Body of pancreas (tissue), 4 donors: ENCODE data around the gene USB1. TPM values are rescaled to one million over a fixed set of nuclear protein-coding genes. Genes with fewer than 3 reads are reported as not detected.

ENCODE experiments used
- ATAC-seq: fragments of 150-250 bp; one replicate; pipeline ENCODE4 v1.9.1; 2016
- DNase-seq, 4 donors: peaks; one replicate each; pipeline ENCODE4 v3.0.0-alpha.2; 2019
- H3K27ac ChIP-seq, 4 donors: fragments of 200-600 bp; sonication (generic); 1 replicate in 3 of 4; 2 replicates in 1 of 4; pipeline versions ENCODE4 v1.5.1 to v1.6.1; 2016 to 2019; ENCODE audit warnings: mild to moderate bottlenecking in 1 of 4, mixed read lengths in 1 of 4, moderate library complexity in 1 of 4
- H3K27me3 ChIP-seq, 2 donors: fragments of 200-600 bp; sonication (generic); one replicate each; pipeline ENCODE4 v1.6.0; 2016; ENCODE audit warnings: mild to moderate bottlenecking in 1 of 2
- H3K36me3 ChIP-seq, 2 donors: fragments of 200-600 bp; sonication (generic); replicated peaks in 1 of 2; 2 replicates each; pipeline ENCODE4 v1.5.1; 2016; ENCODE audit warnings: low read depth in 2 of 2; ENCODE audit not compliant: insufficient read depth in 1 of 2
- H3K4me1 ChIP-seq: fragments of 200-600 bp; sonication (generic); one replicate; pipeline ENCODE4 v1.6.0; 2016
- H3K4me3 ChIP-seq, 2 donors: fragments of 200-600 bp; sonication (generic); 1 replicate in 1 of 2; 2 replicates in 1 of 2; pipeline ENCODE4 v1.5.1; 2016 to 2019
- H3K9me3 ChIP-seq, 3 donors: fragments of 200-600 bp; sonication (generic); 1 replicate in 2 of 3; 2 replicates in 1 of 3; pipeline ENCODE4 v1.5.1; 2016
- POLR2A ChIP-seq, 3 donors: fragments of 450-650 bp; IDR thresholded peaks; one replicate each; pipeline ENCODE4 v1.6.1; 2016; ENCODE audit warnings: antibody characterized with exemption in 3 of 3, mild to moderate bottlenecking in 2 of 3
- WGBS, 2 donors: methylation state at CpG; one replicate each; pipeline ENCODE4 v1.1.5; 2017; 5-methylcytosine and 5-hydroxymethylcytosine counted together
- intact Hi-C: fragments of 100-400 bp; cut with DNase I; formaldehyde crosslinking; loops from one replicate; pipeline ENCODE4 v1.15.1; 2023
- total RNA-seq, 2 donors: library from RNA; depleted of rRNA; stranded (reverse); fragments of >200 nt; gene quantifications; one replicate each; pipeline ENCODE4 v1.1.0, GENCODE V29; 2016
- TF ChIP-seq, protein P1 (sequence below), 7 experiments: fragments of 450-650 bp in 4 of 7; fragments of 200-600 bp in 3 of 7; sonication (generic) in 3 of 7; IDR thresholded peaks; one replicate each; pipeline ENCODE4 v1.5.1; 2016 to 2019; ENCODE audit warnings: antibody characterized with exemption in 7 of 7

Gene USB1
- total RNA-seq, 2 donors from 2014 or later, result 22.4 to 46.7 TPM

DNA sequence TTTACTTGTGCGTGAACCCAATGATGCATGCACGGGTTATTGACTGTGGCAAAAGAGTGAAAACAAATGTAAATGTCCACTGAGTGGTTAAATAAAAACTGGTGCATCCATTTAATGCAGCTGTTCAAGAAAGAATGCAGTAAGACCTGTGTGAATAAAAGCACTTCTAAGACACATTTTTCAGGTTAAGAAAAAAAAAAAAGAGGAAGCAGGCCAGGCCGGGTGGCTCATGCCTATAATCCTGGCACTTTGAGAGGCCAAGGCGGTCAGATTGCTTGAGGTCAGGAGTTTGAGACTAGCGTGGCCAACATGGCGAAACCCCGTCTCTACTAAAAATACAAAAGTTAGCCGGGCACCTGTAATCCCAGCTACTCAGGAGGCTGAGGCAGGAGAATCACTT lies 42.1 kb upstream of the USB1 start:
- DNase-seq (no peak), ATAC-seq (no peak)
- Histone ChIP-seq H3K4me1 (peaks cover 20% of the 10 kb centered on the region), H3K4me3 (no peak overlapping the region), H3K9me3 (no peaks in the 10 kb centered on the region), H3K27me3 (no peaks in the 10 kb centered on the region), H3K27ac (no peak overlapping the region), H3K36me3 (no peaks in the 10 kb centered on the region)
- TF ChIP-seq POLR2A (IDR thresholded peaks at IDR 0.05), result no peak
- TF ChIP-seq, protein P1, sequence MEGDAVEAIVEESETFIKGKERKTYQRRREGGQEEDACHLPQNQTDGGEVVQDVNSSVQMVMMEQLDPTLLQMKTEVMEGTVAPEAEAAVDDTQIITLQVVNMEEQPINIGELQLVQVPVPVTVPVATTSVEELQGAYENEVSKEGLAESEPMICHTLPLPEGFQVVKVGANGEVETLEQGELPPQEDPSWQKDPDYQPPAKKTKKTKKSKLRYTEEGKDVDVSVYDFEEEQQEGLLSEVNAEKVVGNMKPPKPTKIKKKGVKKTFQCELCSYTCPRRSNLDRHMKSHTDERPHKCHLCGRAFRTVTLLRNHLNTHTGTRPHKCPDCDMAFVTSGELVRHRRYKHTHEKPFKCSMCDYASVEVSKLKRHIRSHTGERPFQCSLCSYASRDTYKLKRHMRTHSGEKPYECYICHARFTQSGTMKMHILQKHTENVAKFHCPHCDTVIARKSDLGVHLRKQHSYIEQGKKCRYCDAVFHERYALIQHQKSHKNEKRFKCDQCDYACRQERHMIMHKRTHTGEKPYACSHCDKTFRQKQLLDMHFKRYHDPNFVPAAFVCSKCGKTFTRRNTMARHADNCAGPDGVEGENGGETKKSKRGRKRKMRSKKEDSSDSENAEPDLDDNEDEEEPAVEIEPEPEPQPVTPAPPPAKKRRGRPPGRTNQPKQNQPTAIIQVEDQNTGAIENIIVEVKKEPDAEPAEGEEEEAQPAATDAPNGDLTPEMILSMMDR (IDR thresholded peaks at IDR 0.05), result no peak
- WGBS, 2 donors, result 84 to 88% methylated on average over 8 of the region's 8 CpGs
- intact Hi-C loops, result no loop called here

DNA sequence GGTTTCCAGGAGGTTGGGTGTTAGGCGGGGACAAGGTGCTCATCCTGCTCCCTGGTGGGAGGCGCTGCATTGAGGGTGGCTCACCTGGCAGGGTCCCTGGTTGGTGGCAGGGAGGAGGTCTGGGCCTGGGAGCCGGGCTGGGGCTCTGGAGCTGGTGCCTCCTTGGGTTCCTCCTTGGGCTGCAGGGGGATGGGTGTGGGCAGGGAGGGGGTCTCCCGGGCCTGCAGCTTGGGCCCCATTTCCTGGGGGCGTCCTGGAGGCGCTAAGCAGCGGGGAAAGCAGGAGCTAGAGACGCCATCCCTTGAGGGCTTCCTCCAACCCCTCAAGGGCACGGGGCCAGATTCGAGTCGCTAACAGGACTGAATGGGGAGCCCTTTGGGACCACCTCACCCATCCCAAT lies 41.4 kb upstream of the USB1 start:
- TF ChIP-seq, protein P1 (IDR thresholded peaks at IDR 0.05), result no peak
- TF ChIP-seq POLR2A (IDR thresholded peaks at IDR 0.05), result no peak

DNA sequence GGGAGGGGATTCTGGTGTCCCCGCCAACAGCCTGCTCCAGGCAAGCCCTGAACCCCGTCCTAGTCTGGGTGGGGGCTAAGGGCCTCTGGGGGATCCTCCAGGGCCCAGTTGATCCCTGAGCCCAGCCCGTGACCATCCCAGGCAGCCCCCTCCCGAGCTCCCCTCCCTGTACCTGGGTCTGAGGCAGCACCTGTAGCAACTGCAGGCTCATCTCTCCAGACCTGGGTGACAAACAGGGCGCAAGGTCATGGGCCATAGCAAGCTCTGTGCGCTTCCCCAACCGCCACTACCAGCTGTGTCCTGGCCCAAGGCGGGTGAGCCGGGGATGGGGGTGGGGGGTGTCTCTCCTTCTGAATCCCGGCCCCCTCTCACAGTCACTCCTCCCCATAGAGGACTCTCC lies 40.9 kb upstream of the USB1 start:
- no peaks in the 10 kb centered on the region for H3K36me3 ChIP-seq
- H3K27ac ChIP-seq, result no peak overlapping the region
- 86 to 88% methylated on average over 1 to 10 of the region's 10 CpGs for WGBS, 2 donors
- intact Hi-C loops, result no loop called here
- H3K4me3 ChIP-seq, result no peak overlapping the region
- H3K9me3 ChIP-seq, result no peaks in the 10 kb centered on the region
- H3K4me1 ChIP-seq, result peaks cover 16% of the 10 kb centered on the region
- DNase-seq (no peak), ATAC-seq (no peak)
- H3K27me3 ChIP-seq, result no peaks in the 10 kb centered on the region
- TF ChIP-seq, protein P1 (IDR thresholded peaks at IDR 0.05), result no peak
- TF ChIP-seq POLR2A (IDR thresholded peaks at IDR 0.05), result no peak

More for the DNA sequence above, 41.4 kb upstream of the USB1 start:
- H3K4me3 ChIP-seq, result no peak overlapping the region
- H3K27ac ChIP-seq, result no peak overlapping the region
- H3K9me3 ChIP-seq, result no peaks in the 10 kb centered on the region
- no peaks in the 10 kb centered on the region for H3K27me3 ChIP-seq
- no peaks in the 10 kb centered on the region for H3K36me3 ChIP-seq
- DNase-seq, result no peak
- 88 to 91% methylated on average over 10 to 11 of the region's 11 CpGs for WGBS, 2 donors
- no peak for ATAC-seq
- H3K4me1 ChIP-seq, result peaks cover 20% of the 10 kb centered on the region
- intact Hi-C loops, result no loop called here

DNA sequence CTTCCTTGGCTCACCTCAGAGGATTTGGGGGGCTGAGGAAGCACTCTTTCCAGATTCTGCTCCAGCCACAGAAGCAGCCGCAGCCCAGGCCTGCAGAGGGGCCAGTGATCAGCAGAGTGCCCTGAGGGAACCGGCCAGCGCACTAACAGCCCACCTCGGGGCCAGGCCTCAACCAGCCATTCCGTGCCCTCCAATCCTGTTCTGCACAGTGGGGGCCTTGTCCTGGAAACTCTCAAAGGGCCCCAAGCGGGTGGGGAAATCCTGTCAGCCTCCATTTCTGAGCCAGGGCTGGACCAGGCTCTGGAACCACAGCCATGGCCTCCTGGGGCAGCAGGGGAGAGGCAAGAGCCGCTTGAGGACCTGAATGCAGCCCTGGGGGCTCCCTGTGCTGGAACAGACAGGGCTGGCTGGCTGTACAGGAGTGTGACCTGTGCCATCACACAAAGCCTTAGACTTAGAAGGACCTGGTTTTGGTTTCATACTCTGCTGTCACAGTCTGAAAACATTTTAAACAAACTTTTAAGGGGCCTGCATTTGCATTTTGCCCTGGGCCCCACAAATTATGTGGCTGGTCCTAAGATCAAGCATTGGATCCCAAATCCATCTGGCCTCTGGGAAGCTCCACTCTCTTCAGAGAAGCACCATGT lies 40.3 kb upstream of the USB1 start:
- Histone ChIP-seq H3K9me3 (no peaks in the 10 kb centered on the region), H3K4me3 (no peak overlapping the region), H3K27ac (no peak overlapping the region), H3K27me3 (no peaks in the 10 kb centered on the region), H3K36me3 (no peaks in the 10 kb centered on the region), H3K4me1 (peaks cover 10% of the 10 kb centered on the region)
- DNase-seq (no peak), ATAC-seq (no peak)
- intact Hi-C loops, result no loop called here
- 85 to 95% methylated on average over 5 to 7 of the region's 7 CpGs for WGBS, 2 donors
- TF ChIP-seq, protein P1 (IDR thresholded peaks at IDR 0.05), result no peak
- TF ChIP-seq POLR2A (IDR thresholded peaks at IDR 0.05), result no peak

DNA sequence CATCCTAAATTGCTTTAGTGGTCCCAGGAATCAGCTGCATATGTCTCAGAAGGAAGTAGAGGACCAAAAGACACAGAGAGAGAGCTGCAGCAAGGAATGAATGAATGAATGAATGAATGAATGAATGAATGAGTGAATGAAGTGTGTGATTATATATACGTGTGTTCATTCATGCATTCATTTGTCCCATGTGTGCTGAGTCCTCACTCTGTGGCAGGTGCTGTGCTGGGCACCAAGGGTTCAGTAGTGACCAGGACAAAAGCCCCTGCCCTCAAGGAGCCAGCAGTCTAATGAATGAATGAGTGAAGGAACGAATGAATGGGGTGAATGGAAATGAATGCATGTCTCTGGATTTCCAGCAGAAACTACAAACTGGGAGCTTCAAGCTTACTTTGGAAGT lies 39.7 kb upstream of the USB1 start:
- DNase-seq, result no peak
- H3K27me3 ChIP-seq, result no peaks in the 10 kb centered on the region
- intact Hi-C loops, result no loop called here
- 54 to 56% methylated on average over 2 of the region's 2 CpGs for WGBS, 2 donors
- no peak for ATAC-seq
- no peaks in the 10 kb centered on the region for H3K36me3 ChIP-seq
- H3K4me1 ChIP-seq, result peaks cover 5% of the 10 kb centered on the region
- no peak for TF ChIP-seq POLR2A (IDR thresholded peaks at IDR 0.05)
- TF ChIP-seq, protein P1 (IDR thresholded peaks at IDR 0.05), result no peak
- H3K9me3 ChIP-seq, result no peaks in the 10 kb centered on the region
- H3K4me3 ChIP-seq, result no peak overlapping the region
- H3K27ac ChIP-seq, result no peak overlapping the region
